Effector memory CD4-positive, alpha-beta T cell (primary cell): ENCODE measurements around the gene ROR2.

Experiments used
- DNase-seq, 3 donors: peaks; one replicate each; pipeline ENCODE4 v3.0.0-alpha.2; 2020
- H3K27ac ChIP-seq: 2 replicates; pipeline ENCODE4 v1.7.0; 2013; ENCODE audit warnings: mild to moderate bottlenecking, low read length, moderate library complexity; ENCODE audit not compliant: insufficient read depth, poor library complexity, severe bottlenecking
- H3K27me3 ChIP-seq: replicated peaks from 2 replicates; pipeline ENCODE4 v1.7.0; 2013; ENCODE audit warnings: mild to moderate bottlenecking, low read length; ENCODE audit not compliant: insufficient read depth, control insufficient read depth, poor library complexity, severe bottlenecking
- H3K36me3 ChIP-seq: 2 replicates; pipeline ENCODE4 v1.7.0; 2013; ENCODE audit warnings: mild to moderate bottlenecking, low read length, moderate library complexity; ENCODE audit not compliant: control insufficient read depth, insufficient read depth
- H3K4me1 ChIP-seq: 2 replicates; pipeline ENCODE4 v1.7.0; 2013; ENCODE audit warnings: low read length, mild to moderate bottlenecking; ENCODE audit not compliant: control insufficient read depth, insufficient read depth, poor library complexity, severe bottlenecking
- H3K4me3 ChIP-seq: 2 replicates; pipeline ENCODE4 v1.7.0; 2013; ENCODE audit warnings: low read length, low read depth, mild to moderate bottlenecking; ENCODE audit not compliant: insufficient read depth, poor library complexity, severe bottlenecking
- H3K9me3 ChIP-seq: 2 replicates; pipeline ENCODE4 v1.7.0; 2013; ENCODE audit warnings: mild to moderate bottlenecking, low read length, moderate library complexity; ENCODE audit not compliant: control insufficient read depth

ROR2 gene

DNA sequence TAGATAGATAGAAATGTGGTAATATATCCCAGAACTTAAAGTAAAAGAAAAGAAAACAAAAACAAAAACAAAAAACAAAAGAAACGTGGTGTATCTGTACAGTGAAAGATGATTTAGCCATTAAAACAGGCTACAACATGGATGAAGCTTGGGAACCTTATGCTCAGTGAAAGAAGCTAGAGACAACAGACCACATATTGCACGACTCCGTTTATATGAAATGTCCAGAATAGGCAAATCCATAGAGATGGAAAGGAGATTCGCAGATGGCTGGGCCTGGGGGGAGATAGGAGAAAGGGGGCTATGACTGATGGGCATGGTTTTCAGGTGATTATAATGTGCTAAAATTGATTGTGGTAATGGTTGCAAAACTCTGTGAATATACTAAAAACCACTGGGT is 86.6 kb downstream of the ROR2 start:
- Histone ChIP-seq H3K4me1 (no peaks in the 10 kb centered on the region), H3K9me3 (no peaks in the 10 kb centered on the region), H3K4me3 (no peak overlapping the region), H3K27ac (no peak overlapping the region), H3K36me3 (no peaks in the 10 kb centered on the region), H3K27me3 (no peaks in the 10 kb centered on the region)
- no peak for DNase-seq

DNA sequence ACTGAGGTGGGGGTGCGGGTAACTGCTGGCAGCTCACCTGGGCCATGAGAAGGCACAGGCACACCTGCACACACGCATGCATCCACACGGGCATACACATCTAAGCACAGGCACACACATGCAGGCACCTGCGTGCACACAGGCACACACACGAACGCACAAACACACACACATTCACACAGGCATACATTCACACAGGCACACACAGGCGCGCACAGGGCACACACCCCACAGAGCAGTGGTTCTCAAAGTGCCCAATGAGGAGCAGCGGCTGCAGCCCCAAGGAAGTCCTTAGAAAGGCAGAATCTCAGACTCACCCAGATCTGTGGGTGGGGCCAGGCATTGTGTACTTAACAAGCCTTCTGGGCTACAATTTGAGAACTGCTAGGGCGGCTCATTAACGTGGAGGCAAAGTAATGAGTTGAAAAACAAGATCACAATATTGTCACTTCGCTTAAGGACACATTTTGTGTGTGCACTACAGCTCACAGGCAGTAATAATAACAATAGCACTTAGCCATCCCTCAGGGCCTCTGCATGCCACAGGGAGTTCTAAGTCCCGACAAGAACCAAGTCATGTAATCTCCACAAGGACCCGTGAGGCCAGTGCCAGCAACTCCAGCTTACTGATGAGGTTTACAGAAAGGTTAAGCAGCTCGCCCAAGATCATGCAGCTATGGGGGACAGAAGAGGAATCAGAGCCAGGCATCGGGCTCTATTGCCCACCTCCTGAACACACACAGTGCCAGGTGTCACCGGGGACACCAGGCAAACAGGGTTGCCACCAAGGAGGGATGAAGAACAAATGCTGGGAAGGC is 91.6 kb downstream of the ROR2 start:
- no peaks in the 10 kb centered on the region for H3K36me3 ChIP-seq
- H3K27ac ChIP-seq: no peak overlapping the region
- H3K9me3 ChIP-seq: no peaks in the 10 kb centered on the region
- no peak for DNase-seq
- no peaks in the 10 kb centered on the region for H3K27me3 ChIP-seq
- no peak overlapping the region for H3K4me3 ChIP-seq
- H3K4me1 ChIP-seq: no peaks in the 10 kb centered on the region

DNA sequence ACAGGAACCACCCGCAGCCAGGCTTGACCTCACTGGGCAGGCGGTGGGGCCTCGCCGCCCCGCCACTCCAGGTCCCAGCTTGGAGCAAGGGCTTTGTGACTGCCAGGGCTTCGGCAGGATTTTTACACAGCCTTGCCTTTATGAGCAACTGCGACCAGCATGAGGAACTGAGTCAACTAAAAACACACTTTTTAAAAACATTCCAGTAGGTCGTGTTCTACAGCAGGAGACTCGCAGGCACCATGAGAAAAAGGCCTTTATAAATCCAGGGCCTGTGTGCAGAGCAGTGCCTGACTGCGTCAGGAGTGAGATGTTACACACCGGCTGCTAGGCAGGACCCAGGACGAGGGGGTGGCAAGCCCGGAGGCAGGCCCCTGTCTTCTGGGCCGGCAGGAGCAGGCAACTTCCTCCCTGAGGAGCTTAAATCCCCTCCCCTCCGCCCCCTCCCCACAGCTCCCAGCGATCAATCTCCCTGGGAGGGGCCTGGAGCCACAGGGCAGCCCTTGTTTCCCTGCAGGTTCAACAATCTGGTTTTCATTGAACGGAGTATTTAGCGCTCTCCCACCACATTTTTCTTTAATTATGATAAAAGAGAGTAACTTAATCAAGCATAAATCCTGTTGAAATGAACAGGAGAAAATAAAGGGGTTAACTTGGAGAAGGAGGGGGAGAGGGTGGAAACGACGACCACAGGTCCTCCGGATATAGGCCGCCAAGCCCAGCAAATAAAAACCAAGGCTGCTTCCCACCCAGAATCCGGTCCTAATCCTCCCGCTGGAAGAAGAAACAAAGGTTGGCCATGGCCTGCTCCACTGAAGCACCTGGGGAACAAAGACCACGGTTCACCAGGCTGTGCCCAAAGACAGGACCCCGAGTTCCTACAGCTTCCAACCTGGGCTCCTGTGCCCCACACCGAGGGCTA is 92.5 kb downstream of the ROR2 start:
- H3K27me3 ChIP-seq: no peaks in the 10 kb centered on the region
- no peaks in the 10 kb centered on the region for H3K36me3 ChIP-seq
- no peak overlapping the region for H3K4me3 ChIP-seq
- DNase-seq: no peak
- no peaks in the 10 kb centered on the region for H3K4me1 ChIP-seq
- H3K27ac ChIP-seq: no peak overlapping the region
- H3K9me3 ChIP-seq: no peaks in the 10 kb centered on the region

GRCh38 chr9:91856419-91856818 is 93.6 kb downstream of the ROR2 start:
- Histone ChIP-seq H3K27ac (no peak overlapping the region), H3K27me3 (no peaks in the 10 kb centered on the region), H3K4me1 (no peaks in the 10 kb centered on the region), H3K9me3 (no peaks in the 10 kb centered on the region), H3K4me3 (no peak overlapping the region), H3K36me3 (no peaks in the 10 kb centered on the region)
- no peak for DNase-seq

DNA sequence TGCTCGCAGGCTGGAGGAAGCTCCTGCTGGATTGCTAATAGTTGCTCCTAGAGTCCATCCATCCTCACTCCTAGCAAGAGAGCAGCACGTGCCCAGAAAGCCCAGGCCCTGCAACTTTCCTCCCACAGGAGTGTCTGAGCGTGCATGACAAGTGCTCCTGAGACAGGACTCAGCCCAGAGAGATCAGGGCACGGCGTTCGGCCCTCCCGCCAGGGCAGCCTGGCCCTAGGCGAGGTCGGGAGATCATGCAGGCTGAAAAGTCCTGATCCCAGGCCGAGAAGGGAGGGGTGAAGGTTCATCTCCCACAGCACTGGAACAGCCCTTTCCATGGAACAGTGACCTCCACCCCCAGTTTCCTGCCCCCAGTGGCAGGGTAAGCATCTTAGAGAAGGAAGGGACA is 94.8 kb downstream of the ROR2 start:
- no peaks in the 10 kb centered on the region for H3K9me3 ChIP-seq
- no peaks in the 10 kb centered on the region for H3K27me3 ChIP-seq
- no peak for DNase-seq
- H3K4me1 ChIP-seq: no peaks in the 10 kb centered on the region
- no peak overlapping the region for H3K27ac ChIP-seq
- H3K36me3 ChIP-seq: no peaks in the 10 kb centered on the region
- no peak overlapping the region for H3K4me3 ChIP-seq

- Histone ChIP-seq H3K27ac (no peak overlapping the region), H3K27me3 (no peaks in the 10 kb centered on the region), H3K9me3 (no peaks in the 10 kb centered on the region), H3K36me3 (no peaks in the 10 kb centered on the region), H3K4me1 (no peaks in the 10 kb centered on the region), H3K4me3 (no peak overlapping the region)
- DNase-seq: no peak
Observed at GRCh38 chr9:91852801-91853347, 97.2 kb downstream of the ROR2 start.

DNA sequence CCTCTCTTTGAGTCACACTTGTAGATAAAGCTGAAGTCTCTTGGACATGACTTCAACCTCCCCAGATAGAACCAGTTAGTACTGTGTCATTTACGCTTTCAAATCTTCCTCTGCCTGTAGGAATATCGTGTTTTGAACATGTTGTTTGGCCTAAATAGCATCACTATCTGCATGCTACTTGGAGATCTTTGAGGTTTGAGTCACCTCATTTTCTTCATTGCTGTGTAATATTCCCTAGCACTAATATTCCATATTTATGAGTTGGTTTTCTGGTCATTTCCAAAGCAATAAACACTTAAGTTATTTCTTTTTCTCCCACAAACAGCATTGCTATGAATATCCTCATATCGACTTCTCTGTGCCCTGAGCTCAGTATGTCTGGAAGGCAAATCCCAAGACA is 100.3 kb downstream of the ROR2 start:
- no peaks in the 10 kb centered on the region for H3K36me3 ChIP-seq

DNA sequence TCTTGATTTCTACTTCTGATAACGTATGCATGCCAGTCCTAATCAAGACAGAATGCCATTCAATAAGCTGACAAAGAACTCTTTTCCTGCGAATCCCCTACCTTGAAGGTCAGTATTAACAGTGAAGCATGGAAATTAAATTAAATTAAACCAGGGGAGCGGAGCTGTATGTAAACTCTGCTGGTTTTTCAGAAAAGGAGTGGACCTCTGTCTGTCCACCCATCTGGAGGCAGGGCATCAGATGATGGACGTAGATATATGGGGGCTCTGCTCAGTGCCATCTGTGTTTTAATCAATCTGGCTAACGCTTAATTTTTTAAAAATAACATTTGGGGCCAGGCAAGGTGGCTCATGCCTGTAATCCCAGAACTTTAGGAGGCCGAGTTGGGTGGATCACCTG is 101.9 kb downstream of the ROR2 start:
- H3K27me3 ChIP-seq: no peaks in the 10 kb centered on the region
- no peak overlapping the region for H3K4me3 ChIP-seq
- no peak overlapping the region for H3K27ac ChIP-seq
- peaks cover 4% of the 10 kb centered on the region for H3K4me1 ChIP-seq
- DNase-seq: no peak
- H3K9me3 ChIP-seq: no peaks in the 10 kb centered on the region
- H3K36me3 ChIP-seq: no peaks in the 10 kb centered on the region

More for the DNA sequence above, 100.3 kb downstream of the ROR2 start:
- Histone ChIP-seq H3K4me1 (peaks cover 4% of the 10 kb centered on the region), H3K27ac (no peak overlapping the region), H3K4me3 (no peak overlapping the region), H3K27me3 (no peaks in the 10 kb centered on the region), H3K9me3 (no peaks in the 10 kb centered on the region)
- no peak for DNase-seq

GRCh38 chr9:91847581-91848091 is 102.4 kb downstream of the ROR2 start:
- no peak for DNase-seq

More at GRCh38 chr9:91847581-91848091, 102.4 kb downstream of the ROR2 start:
- no peaks in the 10 kb centered on the region for H3K27me3 ChIP-seq
- no peaks in the 10 kb centered on the region for H3K9me3 ChIP-seq
- no peaks in the 10 kb centered on the region for H3K36me3 ChIP-seq
- H3K27ac ChIP-seq: no peak overlapping the region
- peaks cover 4% of the 10 kb centered on the region for H3K4me1 ChIP-seq
- no peak overlapping the region for H3K4me3 ChIP-seq
